ENCODE data around the gene SWAP70.

The SWAP70 gene

GRCh38 chr11:9774591-9775397, 110.9 kb downstream of the SWAP70 start:
- H3K4me2 ChIP-seq (ENCODE audit: low read depth, low read length, poor library complexity, severe bottlenecking) = no peak overlapping the region
- TF ChIP-seq CTCF (IDR thresholded peaks at IDR 0.05; ENCODE audit: insufficient read depth, low read length, poor library complexity, severe bottlenecking) (no peak), EZH2phosphoT487 (conservative IDR thresholded peaks at IDR 0.05; ENCODE audit: low read length) (no peak)

GRCh38 chr11:9775398-9775779, 111.5 kb downstream of the SWAP70 start:
- Histone ChIP-seq H3K4me3 (ENCODE audit: insufficient read depth, low read length, poor library complexity, severe bottlenecking) (no peak overlapping the region), H3K4me2 (ENCODE audit: low read depth, low read length, poor library complexity, severe bottlenecking) (no peak overlapping the region), H3K27ac (ENCODE audit: low read depth, low read length) (no peak overlapping the region), H3K9me3 (ENCODE audit: insufficient read depth, low read length) (no peaks in the 10 kb centered on the region), H2AFZ (ENCODE audit: low read depth, low read length, severe bottlenecking) (no peak overlapping the region), H3K9me2 (replicated peaks; ENCODE audit: insufficient read depth, low read length) (no peaks in the 10 kb centered on the region), H3K36me3 (ENCODE audit: low read length) (no peaks in the 10 kb centered on the region), H3K27me3 (ENCODE audit: low read length) (no peaks in the 10 kb centered on the region), H3F3A (ENCODE audit: insufficient read depth) (no peaks in the 10 kb centered on the region), H3K9ac (ENCODE audit: low read length) (no peak overlapping the region), H4K20me1 (ENCODE audit: low read depth, low read length) (no peaks in the 10 kb centered on the region), H3K79me2 (ENCODE audit: insufficient read depth, low read length) (peaks cover 14% of the 10 kb centered on the region; the same call in 1 of the 2 replicates)
- TF ChIP-seq EZH2phosphoT487 (conservative IDR thresholded peaks at IDR 0.05; ENCODE audit: low read length) (no peak), CTCF (IDR thresholded peaks at IDR 0.05; ENCODE audit: insufficient read depth, low read length, poor library complexity, severe bottlenecking) (no peak)

More at GRCh38 chr11:9774591-9775397, 110.9 kb downstream of the SWAP70 start:
- Histone ChIP-seq H3K9me3 (ENCODE audit: insufficient read depth, low read length) (no peaks in the 10 kb centered on the region), H3K79me2 (ENCODE audit: insufficient read depth, low read length) (peaks cover 19% of the 10 kb centered on the region; the same call in 1 of the 2 replicates), H3F3A (ENCODE audit: insufficient read depth) (no peaks in the 10 kb centered on the region), H3K4me3 (ENCODE audit: insufficient read depth, low read length, poor library complexity, severe bottlenecking) (no peak overlapping the region), H3K9me2 (replicated peaks; ENCODE audit: insufficient read depth, low read length) (no peaks in the 10 kb centered on the region), H4K20me1 (ENCODE audit: low read depth, low read length) (no peaks in the 10 kb centered on the region), H2AFZ (ENCODE audit: low read depth, low read length, severe bottlenecking) (no peak overlapping the region), H3K36me3 (ENCODE audit: low read length) (no peaks in the 10 kb centered on the region), H3K27ac (ENCODE audit: low read depth, low read length) (no peak overlapping the region), H3K9ac (ENCODE audit: low read length) (no peak overlapping the region), H3K27me3 (ENCODE audit: low read length) (no peaks in the 10 kb centered on the region)

- Histone ChIP-seq H3K4me2 (ENCODE audit: low read depth, low read length, poor library complexity, severe bottlenecking) (no peak overlapping the region), H3K4me3 (ENCODE audit: insufficient read depth, low read length, poor library complexity, severe bottlenecking) (no peak overlapping the region), H3K9me2 (replicated peaks; ENCODE audit: insufficient read depth, low read length) (no peaks in the 10 kb centered on the region), H4K20me1 (ENCODE audit: low read depth, low read length) (no peaks in the 10 kb centered on the region), H2AFZ (ENCODE audit: low read depth, low read length, severe bottlenecking) (no peak overlapping the region), H3K79me2 (ENCODE audit: insufficient read depth, low read length) (peaks cover 19% of the 10 kb centered on the region), H3K27ac (ENCODE audit: low read depth, low read length) (no peak overlapping the region), H3F3A (ENCODE audit: insufficient read depth) (no peaks in the 10 kb centered on the region), H3K9me3 (ENCODE audit: insufficient read depth, low read length) (no peaks in the 10 kb centered on the region), H3K27me3 (ENCODE audit: low read length) (no peaks in the 10 kb centered on the region), H3K9ac (ENCODE audit: low read length) (no peak overlapping the region), H3K36me3 (ENCODE audit: low read length) (no peaks in the 10 kb centered on the region)
- no peak for TF ChIP-seq CTCF (IDR thresholded peaks at IDR 0.05; ENCODE audit: insufficient read depth, low read length, poor library complexity, severe bottlenecking)
- TF ChIP-seq EZH2phosphoT487 (conservative IDR thresholded peaks at IDR 0.05; ENCODE audit: low read length) = no peak
Measured at GRCh38 chr11:9776203-9776602, 112.3 kb downstream of the SWAP70 start.
